Smooth muscle cell (in vitro differentiated cells): ENCODE measurements around the gene UNC45B. TPM values are rescaled to one million over a fixed set of nuclear protein-coding genes. Genes with fewer than 3 reads are reported as not detected.
"Not testable (repeated sequence)": the region's sequence is repeated elsewhere in the genome, so short reads cannot be mapped to it uniquely, and the experiment has no call there.

Experiments
- DNase-seq: peaks from one replicate; lab custom pipeline; 2025; ENCODE audit not compliant: unreplicated experiment; lab: John Stamatoyannopoulos, UW
- H2AFZ ChIP-seq: fragments of 200-600 bp; sonication (generic); 2 replicates; pipeline ENCODE4 v1.6.0; 2016; ENCODE audit warnings: antibody characterized with exemption, low read depth, mild to moderate bottlenecking
- H3F3A ChIP-seq: fragments of 200-600 bp; sonication (generic); 2 replicates; pipeline ENCODE4 v1.6.0; 2017; ENCODE audit warnings: antibody characterized with exemption, low read depth
- H3K27ac ChIP-seq: fragments of 200-600 bp; sonication (generic); 2 replicates; pipeline ENCODE4 v1.5.1; 2016; ENCODE audit warnings: low read depth, mild to moderate bottlenecking
- H3K27me3 ChIP-seq: fragments of 200-600 bp; sonication (generic); 2 replicates; pipeline ENCODE4 v1.6.1; 2016; ENCODE audit warnings: low read depth, mild to moderate bottlenecking
- H3K36me3 ChIP-seq: fragments of 200-600 bp; sonication (generic); 2 replicates; pipeline ENCODE4 v1.5.1; 2016; ENCODE audit warnings: low read depth
- H3K4me1 ChIP-seq: fragments of 200-600 bp; sonication (generic); 2 replicates; pipeline ENCODE4 v1.5.1; 2016; ENCODE audit warnings: low read depth
- H3K4me2 ChIP-seq: fragments of 200-600 bp; sonication (generic); 2 replicates; pipeline ENCODE4 v1.6.0; 2016; ENCODE audit warnings: mild to moderate bottlenecking
- H3K4me3 ChIP-seq: fragments of 200-600 bp; sonication (generic); 2 replicates; pipeline ENCODE4 v1.5.1; 2016; ENCODE audit warnings: mild to moderate bottlenecking
- H3K79me2 ChIP-seq: fragments of 200-600 bp; sonication (generic); 2 replicates; pipeline ENCODE4 v1.6.0; 2016; ENCODE audit warnings: low read depth, mild to moderate bottlenecking
- H3K9ac ChIP-seq: fragments of 200-600 bp; sonication (generic); 2 replicates; pipeline ENCODE4 v1.6.0; 2016; ENCODE audit warnings: low read depth
- H3K9me3 ChIP-seq: fragments of 200-600 bp; sonication (generic); replicated peaks from 2 replicates; pipeline ENCODE4 v1.5.1; 2016; ENCODE audit warnings: low read depth
- H4K20me1 ChIP-seq: fragments of 200-600 bp; sonication (generic); 2 replicates; pipeline ENCODE4 v1.6.0; 2016; ENCODE audit warnings: low read depth
- CTCF ChIP-seq: fragments of 200-600 bp; sonication (generic); IDR thresholded peaks from 2 replicates; pipeline ENCODE4 v1.5.1; 2017; ENCODE audit warnings: borderline replicate concordance, mild to moderate bottlenecking, antibody characterized with exemption; ENCODE audit not compliant: insufficient read depth, poor library complexity, severe bottlenecking
- WGBS: methylation state at CpG from one replicate; pipeline ENCODE4 v1.1.7; 2016; ENCODE audit warnings: low lambda C conversion rate; 5-methylcytosine and 5-hydroxymethylcytosine counted together
- polyA plus RNA-seq: library from polyadenylated mRNA; unstranded; fragments of >200 nt; fragmentation: Nextera tagmentation; extraction: Ambion mirVana; gene quantifications from 2 replicates; pipeline ENCODE4 v1.2.1, GENCODE V29; 2016
- total RNA-seq: library from RNA; depleted of rRNA; stranded (reverse); fragments of >200 nt; gene quantifications from 2 replicates; pipeline ENCODE4 v1.2.3, GENCODE V29; 2014

UNC45B gene
- total and polyA plus RNA-seq, 2 experiments from 2014 or later, result not detected

DNA sequence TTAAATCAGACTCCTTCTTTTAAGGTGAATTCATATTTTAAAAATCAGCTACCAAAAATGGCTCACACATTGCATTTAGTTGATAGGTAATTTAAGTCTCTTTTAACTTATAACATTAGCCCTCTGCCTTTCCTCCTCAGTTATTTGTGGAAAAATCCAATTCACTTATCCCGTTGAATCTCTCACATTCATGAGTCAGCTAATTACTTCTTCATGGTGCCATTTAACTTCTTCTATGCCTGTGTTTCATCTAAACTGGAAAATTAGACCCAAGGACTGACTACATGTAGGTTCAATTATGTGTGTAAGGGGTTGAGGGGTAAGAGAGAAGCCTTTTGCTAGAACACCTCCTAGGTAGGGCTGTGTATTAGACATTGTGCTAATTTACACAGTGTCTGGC is 76.8 kb downstream of the UNC45B start:
- Histone ChIP-seq H2AFZ (no peak overlapping the region), H3K4me1 (no peaks in the 10 kb centered on the region), H3F3A (no peaks in the 10 kb centered on the region), H3K27me3 (no peaks in the 10 kb centered on the region), H3K9ac (no peak overlapping the region), H3K27ac (no peak overlapping the region), H3K36me3 (no peaks in the 10 kb centered on the region), H3K4me3 (no peak overlapping the region), H3K79me2 (no peaks in the 10 kb centered on the region), H4K20me1 (no peaks in the 10 kb centered on the region), H3K9me3 (no peaks in the 10 kb centered on the region), H3K4me2 (no peak overlapping the region)
- no peak for DNase-seq
- no peak for TF ChIP-seq CTCF
- 58% methylated on average over 1 of the region's 1 CpG for WGBS

GRCh38 chr17:35227546-35227945 is 79.9 kb downstream of the UNC45B start:
- H3K9ac ChIP-seq, result no peak overlapping the region
- no peaks in the 10 kb centered on the region for H3K79me2 ChIP-seq
- no peaks in the 10 kb centered on the region for H3F3A ChIP-seq
- no peak for TF ChIP-seq CTCF
- no peak overlapping the region for H3K4me3 ChIP-seq
- no peak for DNase-seq
- H3K9me3 ChIP-seq, result no peaks in the 10 kb centered on the region
- H4K20me1 ChIP-seq, result no peaks in the 10 kb centered on the region
- no peak overlapping the region for H3K27ac ChIP-seq
- H3K4me1 ChIP-seq, result no peaks in the 10 kb centered on the region
- no peak overlapping the region for H3K4me2 ChIP-seq
- WGBS, result 85% methylated on average over 2 of the region's 2 CpGs
- no peak overlapping the region for H2AFZ ChIP-seq
- H3K36me3 ChIP-seq, result no peaks in the 10 kb centered on the region
- H3K27me3 ChIP-seq, result peaks cover 5% of the 10 kb centered on the region

GRCh38 chr17:35229638-35230037 is 82.0 kb downstream of the UNC45B start:
- no peaks in the 10 kb centered on the region for H4K20me1 ChIP-seq
- H2AFZ ChIP-seq, result no peak overlapping the region
- no peak overlapping the region for H3K9ac ChIP-seq
- H3K4me1 ChIP-seq, result no peaks in the 10 kb centered on the region
- H3K4me2 ChIP-seq, result no peak overlapping the region
- no peaks in the 10 kb centered on the region for H3K79me2 ChIP-seq
- no peaks in the 10 kb centered on the region for H3K36me3 ChIP-seq
- H3K27me3 ChIP-seq, result peaks cover 5% of the 10 kb centered on the region
- no peaks in the 10 kb centered on the region for H3F3A ChIP-seq
- H3K4me3 ChIP-seq, result no peak overlapping the region
- no peak for DNase-seq
- TF ChIP-seq CTCF, result no peak
- H3K27ac ChIP-seq, result no peak overlapping the region
- WGBS, result 80% methylated on average over 1 of the region's 1 CpG
- no peaks in the 10 kb centered on the region for H3K9me3 ChIP-seq

GRCh38 chr17:35234315-35234714 is 86.7 kb downstream of the UNC45B start:
- not testable (repeated sequence) for H3F3A ChIP-seq, H3K9me3 ChIP-seq, H3K79me2 ChIP-seq, H3K9ac ChIP-seq, DNase-seq, H3K27ac ChIP-seq, H4K20me1 ChIP-seq, H3K4me3 ChIP-seq, H2AFZ ChIP-seq, H3K36me3 ChIP-seq, H3K4me1 ChIP-seq, H3K4me2 ChIP-seq, H3K27me3 ChIP-seq
- 83% methylated on average over 4 of the region's 4 CpGs for WGBS
